GM10847 (cell line): ENCODE data around the gene WRAP53.

Experiments used
- POLR2A ChIP-seq: IDR thresholded peaks from 2 replicates; pipeline ENCODE4 v1.6.1; 2011; ENCODE audit not compliant: insufficient read length; ENCODE audit errors: extremely low read depth

The WRAP53 gene

GRCh38 chr17:7687908-7688807, at the start of gene WRAP53:
Gene WRAP53 (plus strand): TSS chr17:7688477. CDS start chr17:7688649, 172 bp downstream.
- TF ChIP-seq POLR2A: peak; percentile 24

GRCh38 chr17:7640783-7641182, 47.5 kb upstream of the WRAP53 start:
- TF ChIP-seq POLR2A: no peak

- TF ChIP-seq POLR2A: no peak
Observed at GRCh38 chr17:7644775-7645174, 43.5 kb upstream of the WRAP53 start.

- TF ChIP-seq POLR2A: no peak
Observed at GRCh38 chr17:7646457-7646856, 41.8 kb upstream of the WRAP53 start.

- TF ChIP-seq POLR2A: no peak
Observed at GRCh38 chr17:7647018-7647417, 41.3 kb upstream of the WRAP53 start.

GRCh38 chr17:7650509-7651096, 37.7 kb upstream of the WRAP53 start, which contains the start of gene ATP1B2:
Gene ATP1B2 (plus strand): TSS chr17:7650926. CDS start chr17:7651519, 593 bp downstream.
- TF ChIP-seq POLR2A: no peak

- TF ChIP-seq POLR2A: no peak
Observed at GRCh38 chr17:7651097-7651664, 37.1 kb upstream of the WRAP53 start.

GRCh38 chr17:7651665-7652387, 36.5 kb upstream of the WRAP53 start:
- no peak for TF ChIP-seq POLR2A

- TF ChIP-seq POLR2A: no peak
Observed at GRCh38 chr17:7652388-7653356, 35.6 kb upstream of the WRAP53 start.

- no peak for TF ChIP-seq POLR2A
Observed at GRCh38 chr17:7654832-7655540, 33.3 kb upstream of the WRAP53 start.

GRCh38 chr17:7655541-7655840, 32.8 kb upstream of the WRAP53 start:
- TF ChIP-seq POLR2A: no peak

GRCh38 chr17:7656958-7657609, 31.2 kb upstream of the WRAP53 start:
- TF ChIP-seq POLR2A: no peak

- no peak for TF ChIP-seq POLR2A
Observed at GRCh38 chr17:7667656-7668406, 20.4 kb upstream of the WRAP53 start.
